ENCODE results near the gene HRCT1.

DNA sequence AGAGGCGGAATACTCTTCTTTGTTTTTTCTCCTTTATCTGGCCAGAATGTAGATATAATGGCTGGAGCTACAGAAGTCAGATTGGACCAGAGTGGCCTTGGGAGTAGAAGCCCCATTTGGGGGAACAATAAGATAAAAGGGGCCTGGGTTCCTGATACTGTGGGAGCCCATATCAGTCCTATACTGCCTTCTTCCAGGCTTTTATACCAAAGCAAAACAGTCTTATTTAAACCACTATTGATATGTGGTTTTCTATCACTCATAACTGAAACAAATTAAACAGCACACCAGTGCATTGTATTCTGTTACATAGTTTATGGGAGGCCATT, 17.6 kb downstream of the HRCT1 start:
- TF ChIP-seq, protein P1, sequence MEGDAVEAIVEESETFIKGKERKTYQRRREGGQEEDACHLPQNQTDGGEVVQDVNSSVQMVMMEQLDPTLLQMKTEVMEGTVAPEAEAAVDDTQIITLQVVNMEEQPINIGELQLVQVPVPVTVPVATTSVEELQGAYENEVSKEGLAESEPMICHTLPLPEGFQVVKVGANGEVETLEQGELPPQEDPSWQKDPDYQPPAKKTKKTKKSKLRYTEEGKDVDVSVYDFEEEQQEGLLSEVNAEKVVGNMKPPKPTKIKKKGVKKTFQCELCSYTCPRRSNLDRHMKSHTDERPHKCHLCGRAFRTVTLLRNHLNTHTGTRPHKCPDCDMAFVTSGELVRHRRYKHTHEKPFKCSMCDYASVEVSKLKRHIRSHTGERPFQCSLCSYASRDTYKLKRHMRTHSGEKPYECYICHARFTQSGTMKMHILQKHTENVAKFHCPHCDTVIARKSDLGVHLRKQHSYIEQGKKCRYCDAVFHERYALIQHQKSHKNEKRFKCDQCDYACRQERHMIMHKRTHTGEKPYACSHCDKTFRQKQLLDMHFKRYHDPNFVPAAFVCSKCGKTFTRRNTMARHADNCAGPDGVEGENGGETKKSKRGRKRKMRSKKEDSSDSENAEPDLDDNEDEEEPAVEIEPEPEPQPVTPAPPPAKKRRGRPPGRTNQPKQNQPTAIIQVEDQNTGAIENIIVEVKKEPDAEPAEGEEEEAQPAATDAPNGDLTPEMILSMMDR (IDR thresholded peaks at IDR 0.05), result no peak
- no peak for TF ChIP-seq POLR2A (IDR thresholded peaks at IDR 0.05)

Measured in Peyer's patch (tissue), 4 donors.